HCT116 (cell line): ENCODE data around the gene CACNA2D3. TPM values are rescaled to one million over a fixed set of nuclear protein-coding genes. Genes with fewer than 3 reads are reported as not detected.

Source experiments
- ATAC-seq: fragments of 200-7000 bp; cut with Tn5 transposase; 2 replicates; pipeline ENCODE4 v1.9.1; 2020; ENCODE audit warnings: mild to moderate bottlenecking, moderate library complexity
- BruUV-seq: library from RNA; stranded (reverse); fragments of 400-500 nt; replicated peaks from 2 replicates; lab custom pipeline; 2021; lab: Mats Ljungman, UMichigan
- CTCF ChIA-PET: fragments of 300-600 bp; sonication (Branson Sonifier 250); formaldehyde crosslinking; loops from one replicate; lab custom pipeline; 2021; ENCODE audit warnings: antibody characterized with exemption; lab: Charles Lee
- POLR2A ChIA-PET: fragments of 300-600, 350-600 bp; sonication (Branson Sonifier 250); formaldehyde crosslinking; loops from one replicate; lab custom pipeline; 2021; ENCODE audit warnings: antibody characterized with exemption; lab: Charles Lee
- RAD21 ChIA-PET, 2 experiments: fragments of 300-600 bp; sonication (Branson Sonifier 250); formaldehyde crosslinking; loops; one replicate each; lab custom pipeline; 2023; ENCODE audit warnings: low total read pairs in 2 of 2; ENCODE audit not compliant: uncharacterized antibody in 2 of 2, unreplicated experiment in 2 of 2, low non-redundant PET in 1 of 2; lab: Charles Lee
- DNase-seq: peaks from one replicate; pipeline ENCODE4 v3.0.0-alpha.2; 2010; ENCODE audit warnings: low read depth, low spot score
- H2AFZ ChIP-seq: fragments of 200-600 bp; shearing (Covaris generic), sonication (generic); 2 replicates; pipeline ENCODE4 v1.6.1; 2017; ENCODE audit warnings: low read depth, mixed run types, mixed read lengths, antibody characterized with exemption, low read length; ENCODE audit not compliant: poor library complexity, severe bottlenecking
- H3K27ac ChIP-seq: 2 replicates; pipeline ENCODE4 v1.5.1; 2012; ENCODE audit warnings: low read depth, low read length
- H3K27me3 ChIP-seq: fragments of 200-600 bp; sonication (generic); 2 replicates; pipeline ENCODE4 v1.6.1; 2016; ENCODE audit warnings: mixed run types, low read length, mixed read lengths; ENCODE audit not compliant: insufficient read depth
- H3K36me3 ChIP-seq, 2 experiments: fragments of 200-500 bp in 1 of 2; fragments of 200-600 bp in 1 of 2; sonication (Bioruptor generic) in 1 of 2; sonication (generic) in 1 of 2; 2 replicates each; pipeline versions ENCODE4 v1.5.1 to v1.6.1; 2014 to 2016; ENCODE audit warnings: low read length in 2 of 2, inconsistent platforms in 1 of 2, mixed read lengths in 1 of 2, mixed run types in 1 of 2; ENCODE audit not compliant: insufficient read depth in 2 of 2, control insufficient read depth in 1 of 2
- H3K4me1 ChIP-seq, 2 experiments: fragments of 200-600 bp in 1 of 2; sonication (generic) in 1 of 2; 2 replicates each; pipeline versions ENCODE4 v1.5.1 to v1.6.1; 2012 to 2017; ENCODE audit warnings: low read length in 2 of 2, inconsistent platforms in 1 of 2, mild to moderate bottlenecking in 1 of 2, mixed read lengths in 1 of 2, mixed run types in 1 of 2, moderate library complexity in 1 of 2; ENCODE audit not compliant: insufficient read depth in 2 of 2, control insufficient read depth in 1 of 2
- H3K4me2 ChIP-seq: fragments of 200-600 bp; sonication (generic); 2 replicates; pipeline ENCODE4 v1.6.1; 2017; ENCODE audit warnings: mixed run types, low read length, mixed read lengths
- H3K4me3 ChIP-seq, 2 experiments: fragments of 200-600 bp in 1 of 2; sonication (generic) in 1 of 2; replicated peaks in 1 of 2; 2 replicates each; pipeline ENCODE4 v1.5.1; 2011 to 2016; ENCODE audit warnings: low read length in 2 of 2, control low read depth in 1 of 2, low read depth in 1 of 2, mild to moderate bottlenecking in 1 of 2, mixed read lengths in 1 of 2, mixed run types in 1 of 2
- H3K79me2 ChIP-seq: fragments of 200-600 bp; sonication (generic); 2 replicates; pipeline ENCODE4 v1.6.1; 2017; ENCODE audit warnings: mild to moderate bottlenecking, mixed run types, low read length, moderate library complexity, mixed read lengths; ENCODE audit not compliant: insufficient read depth
- H3K9ac ChIP-seq: fragments of 200-600 bp; sonication (generic); 2 replicates; pipeline ENCODE4 v1.6.1; 2016; ENCODE audit warnings: low read length, mixed read lengths
- H3K9me2 ChIP-seq: fragments of 200-600 bp; sonication (generic), shearing (Covaris generic); 2 replicates; pipeline ENCODE4 v1.6.1; 2017; ENCODE audit warnings: mixed run types, mild to moderate bottlenecking, moderate library complexity; ENCODE audit not compliant: insufficient read depth
- H3K9me3 ChIP-seq, 2 experiments: fragments of 200-500 bp in 1 of 2; fragments of 200-600 bp in 1 of 2; sonication (Bioruptor generic) in 1 of 2; sonication (generic) in 1 of 2; 2 replicates each; pipeline ENCODE4 v1.6.1; 2014 to 2017; ENCODE audit warnings: low read length in 2 of 2, mixed read lengths in 2 of 2, inconsistent platforms in 1 of 2, low read depth in 1 of 2, mild to moderate bottlenecking in 1 of 2, mixed run types in 1 of 2, moderate library complexity in 1 of 2; ENCODE audit not compliant: control insufficient read depth in 1 of 2, insufficient read depth in 1 of 2
- H4K20me1 ChIP-seq: fragments of 200-600 bp; sonication (generic), shearing (Covaris generic); 2 replicates; pipeline ENCODE4 v1.6.1; 2017; ENCODE audit warnings: mixed run types, mild to moderate bottlenecking, moderate library complexity; ENCODE audit not compliant: insufficient read depth
- CBX3 ChIP-seq: IDR thresholded peaks from 2 replicates; pipeline ENCODE4 v1.6.1; 2012; ENCODE audit warnings: low read depth
- CEBPB ChIP-seq: IDR thresholded peaks from 2 replicates; pipeline ENCODE4 v1.6.1; 2012; ENCODE audit warnings: low read depth
- EGR1 ChIP-seq: IDR thresholded peaks from 2 replicates; pipeline ENCODE4 v1.6.1; 2012; ENCODE audit warnings: low read depth
- ELF1 ChIP-seq: IDR thresholded peaks from 2 replicates; pipeline ENCODE4 v1.6.1; 2012; ENCODE audit warnings: low read depth, borderline replicate concordance
- EZH2 ChIP-seq: fragments of 200-600 bp; sonication (generic); IDR thresholded peaks from 2 replicates; pipeline ENCODE4 v1.6.1; 2017; ENCODE audit warnings: antibody characterized with exemption, mixed run types
- EZH2phosphoT487 ChIP-seq: fragments of 200-600 bp; IDR thresholded peaks from 2 replicates; pipeline ENCODE4 v1.6.1; 2018; ENCODE audit warnings: antibody characterized with exemption, borderline replicate concordance
- POLR2A ChIP-seq: IDR thresholded peaks from 2 replicates; pipeline ENCODE4 v1.7.0; 2011; ENCODE audit warnings: borderline replicate concordance; ENCODE audit not compliant: insufficient read depth, insufficient read length; ENCODE audit errors: extremely low read depth
- POLR2AphosphoS5 ChIP-seq: IDR thresholded peaks from 2 replicates; pipeline ENCODE4 v1.6.1; 2011; ENCODE audit warnings: mild to moderate bottlenecking, low read depth, low read length, moderate library complexity
- RAD21 ChIP-seq: IDR thresholded peaks from 2 replicates; pipeline ENCODE4 v1.6.1; 2012; ENCODE audit warnings: low read depth, mild to moderate bottlenecking
- SIN3A ChIP-seq: IDR thresholded peaks from 2 replicates; pipeline ENCODE4 v1.6.1; 2012; ENCODE audit warnings: low read depth
- SP1 ChIP-seq: IDR thresholded peaks from 2 replicates; pipeline ENCODE4 v1.6.1; 2012; ENCODE audit warnings: low read depth
- YY1 ChIP-seq: IDR thresholded peaks from 2 replicates; pipeline ENCODE4 v1.6.1; 2011; ENCODE audit warnings: low read length, low read depth, moderate library complexity, mild to moderate bottlenecking; ENCODE audit not compliant: insufficient replicate concordance; ENCODE audit errors: extremely low read depth
- ZFX ChIP-seq: fragments of 450-650 bp; IDR thresholded peaks from 2 replicates; pipeline ENCODE4 v1.6.1; 2017
- intact Hi-C: fragments of 100-400 bp; cut with micrococcal nuclease; formaldehyde crosslinking; loops from 2 replicates; pipeline ENCODE4 v1.10.0; 2022
- total RNA-seq: library from RNA; stranded (reverse); gene quantifications from one replicate; pipeline ENCODE4 v1.2.1, GENCODE V29; 2021; ENCODE audit not compliant: unreplicated experiment
- TF ChIP-seq, protein P1 (sequence below), 3 experiments: fragments of 200-600 bp in 1 of 3; sonication (generic) in 1 of 3; IDR thresholded peaks in 2 of 3; conservative IDR thresholded peaks in 1 of 3; 2 replicates each; pipeline ENCODE4 v1.5.1; 2012 to 2017; ENCODE audit warnings: low read depth in 2 of 3, low read length in 2 of 3, antibody characterized with exemption in 1 of 3, borderline replicate concordance in 1 of 3, control low read depth in 1 of 3, mild to moderate bottlenecking in 1 of 3, mixed read lengths in 1 of 3, mixed run types in 1 of 3, moderate library complexity in 1 of 3; ENCODE audit not compliant: insufficient read depth in 1 of 3
- TF ChIP-seq, protein P2 (sequence below): IDR thresholded peaks from 2 replicates; pipeline ENCODE4 v1.6.1; 2012
- TF ChIP-seq, protein P3 (sequence below): IDR thresholded peaks from 2 replicates; pipeline ENCODE4 v1.6.1; 2011; ENCODE audit warnings: mild to moderate bottlenecking, low read length, moderate library complexity; ENCODE audit not compliant: insufficient replicate concordance; ENCODE audit errors: extremely low read depth

CACNA2D3 gene
- total RNA-seq, 1 experiment from 2014 or later: 0.20 TPM

DNA sequence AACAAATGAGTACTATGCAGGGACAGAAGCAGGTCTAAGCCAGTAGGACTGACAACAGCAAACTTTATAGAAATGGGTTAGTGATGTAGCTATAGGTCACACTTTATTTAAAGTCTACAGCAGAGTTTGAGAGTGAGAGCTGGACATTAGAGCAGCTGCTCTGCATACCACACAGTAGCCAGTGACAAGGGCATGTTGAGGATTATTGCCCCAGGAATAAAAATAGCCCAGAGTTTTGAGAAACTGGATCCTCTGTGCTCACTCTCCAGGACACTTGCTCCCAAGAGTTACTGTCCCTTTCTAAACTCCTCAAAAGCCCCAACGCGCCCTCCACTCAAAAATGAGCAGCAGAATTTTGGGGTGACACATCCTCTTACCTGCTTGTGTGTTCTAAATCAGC is 784.4 kb downstream of the CACNA2D3 start:
- ChIA-PET CTCF (no interaction called here), RAD21 (no interaction called here), POLR2A (no interaction called here)
- TF ChIP-seq POLR2A (no peak), ELF1 (no peak), EGR1 (no peak), POLR2AphosphoS5 (no peak)
- no peak overlapping the region for H3K27ac ChIP-seq
- H4K20me1 ChIP-seq: no peaks in the 10 kb centered on the region
- no peaks in the 10 kb centered on the region for H3K36me3 ChIP-seq
- H3K9me3 ChIP-seq: no peaks in the 10 kb centered on the region; a peak in 2 of 4 replicates
- DNase-seq (no peak), ATAC-seq (no peak)
- no peaks in the 10 kb centered on the region for H3K9me2 ChIP-seq
- intact Hi-C loops: no loop called here
- H3K4me1 ChIP-seq: no peaks in the 10 kb centered on the region
- no peak overlapping the region for H2AFZ ChIP-seq
- H3K79me2 ChIP-seq: no peaks in the 10 kb centered on the region
- no peak overlapping the region for H3K4me2 ChIP-seq
- H3K9ac ChIP-seq: no peak overlapping the region
- H3K4me3 ChIP-seq: no peak overlapping the region
- H3K27me3 ChIP-seq: no peaks in the 10 kb centered on the region
- no TSS peak for BruUV-seq

DNA sequence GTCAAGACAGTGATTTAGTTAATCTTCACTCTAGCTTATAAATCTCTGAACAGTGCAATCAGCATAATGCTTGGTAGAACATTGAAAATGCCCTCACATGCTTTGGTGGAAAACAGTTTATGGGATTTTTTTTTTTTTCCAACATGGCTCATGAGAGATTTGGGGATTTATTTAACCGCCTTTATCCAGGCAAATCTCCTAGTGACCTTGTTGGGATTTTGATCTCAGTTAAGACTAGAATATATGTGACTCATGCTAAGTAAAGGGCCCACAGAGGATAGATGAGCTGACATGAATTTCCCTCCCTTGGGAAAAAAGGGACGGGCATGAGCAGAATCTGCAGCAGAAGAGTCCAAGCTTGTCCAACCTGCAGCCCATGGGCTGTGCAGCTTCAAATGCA is 786.8 kb downstream of the CACNA2D3 start:
- DNase-seq (no peak), ATAC-seq (no peak)
- H4K20me1 ChIP-seq: no peaks in the 10 kb centered on the region
- H3K27ac ChIP-seq: no peak overlapping the region
- intact Hi-C loops: no loop called here
- no peaks in the 10 kb centered on the region for H3K27me3 ChIP-seq
- BruUV-seq: no TSS peak
- no peaks in the 10 kb centered on the region for H3K9me2 ChIP-seq
- ChIA-PET CTCF (no interaction called here), RAD21 (no interaction called here), POLR2A (no interaction called here)
- H3K9me3 ChIP-seq: peaks cover 0 to 5% of the 10 kb centered on the region in 2 experiments; a peak in 2 of 4 replicates
- H3K4me2 ChIP-seq: no peak overlapping the region
- no peak overlapping the region for H3K4me3 ChIP-seq
- H3K4me1 ChIP-seq: no peaks in the 10 kb centered on the region
- no peak overlapping the region for H3K9ac ChIP-seq
- H2AFZ ChIP-seq: no peak overlapping the region
- no peaks in the 10 kb centered on the region for H3K79me2 ChIP-seq
- TF ChIP-seq, protein P1, sequence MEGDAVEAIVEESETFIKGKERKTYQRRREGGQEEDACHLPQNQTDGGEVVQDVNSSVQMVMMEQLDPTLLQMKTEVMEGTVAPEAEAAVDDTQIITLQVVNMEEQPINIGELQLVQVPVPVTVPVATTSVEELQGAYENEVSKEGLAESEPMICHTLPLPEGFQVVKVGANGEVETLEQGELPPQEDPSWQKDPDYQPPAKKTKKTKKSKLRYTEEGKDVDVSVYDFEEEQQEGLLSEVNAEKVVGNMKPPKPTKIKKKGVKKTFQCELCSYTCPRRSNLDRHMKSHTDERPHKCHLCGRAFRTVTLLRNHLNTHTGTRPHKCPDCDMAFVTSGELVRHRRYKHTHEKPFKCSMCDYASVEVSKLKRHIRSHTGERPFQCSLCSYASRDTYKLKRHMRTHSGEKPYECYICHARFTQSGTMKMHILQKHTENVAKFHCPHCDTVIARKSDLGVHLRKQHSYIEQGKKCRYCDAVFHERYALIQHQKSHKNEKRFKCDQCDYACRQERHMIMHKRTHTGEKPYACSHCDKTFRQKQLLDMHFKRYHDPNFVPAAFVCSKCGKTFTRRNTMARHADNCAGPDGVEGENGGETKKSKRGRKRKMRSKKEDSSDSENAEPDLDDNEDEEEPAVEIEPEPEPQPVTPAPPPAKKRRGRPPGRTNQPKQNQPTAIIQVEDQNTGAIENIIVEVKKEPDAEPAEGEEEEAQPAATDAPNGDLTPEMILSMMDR (IDR thresholded peaks at IDR 0.05 in 2 of 3, conservative IDR thresholded peaks at IDR 0.05 in 1 of 3; ENCODE audit: borderline replicate concordance in 1 of 3, insufficient read depth in 1 of 3, low read depth in 2 of 3, low read length in 2 of 3): no peak
- TF ChIP-seq, protein P2, sequence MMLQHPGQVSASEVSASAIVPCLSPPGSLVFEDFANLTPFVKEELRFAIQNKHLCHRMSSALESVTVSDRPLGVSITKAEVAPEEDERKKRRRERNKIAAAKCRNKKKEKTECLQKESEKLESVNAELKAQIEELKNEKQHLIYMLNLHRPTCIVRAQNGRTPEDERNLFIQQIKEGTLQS: no peak
- TF ChIP-seq, protein P3, sequence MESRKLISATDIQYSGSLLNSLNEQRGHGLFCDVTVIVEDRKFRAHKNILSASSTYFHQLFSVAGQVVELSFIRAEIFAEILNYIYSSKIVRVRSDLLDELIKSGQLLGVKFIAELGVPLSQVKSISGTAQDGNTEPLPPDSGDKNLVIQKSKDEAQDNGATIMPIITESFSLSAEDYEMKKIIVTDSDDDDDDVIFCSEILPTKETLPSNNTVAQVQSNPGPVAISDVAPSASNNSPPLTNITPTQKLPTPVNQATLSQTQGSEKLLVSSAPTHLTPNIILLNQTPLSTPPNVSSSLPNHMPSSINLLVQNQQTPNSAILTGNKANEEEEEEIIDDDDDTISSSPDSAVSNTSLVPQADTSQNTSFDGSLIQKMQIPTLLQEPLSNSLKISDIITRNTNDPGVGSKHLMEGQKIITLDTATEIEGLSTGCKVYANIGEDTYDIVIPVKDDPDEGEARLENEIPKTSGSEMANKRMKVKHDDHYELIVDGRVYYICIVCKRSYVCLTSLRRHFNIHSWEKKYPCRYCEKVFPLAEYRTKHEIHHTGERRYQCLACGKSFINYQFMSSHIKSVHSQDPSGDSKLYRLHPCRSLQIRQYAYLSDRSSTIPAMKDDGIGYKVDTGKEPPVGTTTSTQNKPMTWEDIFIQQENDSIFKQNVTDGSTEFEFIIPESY: no peak
- no peak for TF ChIP-seq EZH2phosphoT487
- TF ChIP-seq CEBPB: no peak
- no peak for TF ChIP-seq SIN3A
- TF ChIP-seq EGR1: no peak
- TF ChIP-seq CBX3: no peak
- no peak for TF ChIP-seq YY1
- TF ChIP-seq RAD21: no peak
- no peak for TF ChIP-seq EZH2
- no peak for TF ChIP-seq ZFX
- TF ChIP-seq POLR2AphosphoS5: no peak
- TF ChIP-seq ELF1: no peak
- TF ChIP-seq SP1: no peak
- no peaks in the 10 kb centered on the region for H3K36me3 ChIP-seq
